Chondrocyte (in vitro differentiated cells): ENCODE measurements around the gene PDZD2. TPM values are rescaled to one million over a fixed set of nuclear protein-coding genes. Genes with fewer than 3 reads are reported as not detected.

Experiments used
- DNase-seq: peaks from one replicate; pipeline ENCODE4 v3.0.0; 2021; ENCODE audit warnings: mixed read lengths, low spot score
- H3K27ac Mint-ChIP-seq: one replicate; pipeline ENCODE4 v1.8.0; 2021; ENCODE audit warnings: mild to moderate bottlenecking, moderate library complexity, mixed read lengths; ENCODE audit not compliant: unreplicated experiment
- H3K27me3 Mint-ChIP-seq: 2 replicates; pipeline ENCODE4 v1.8.0; 2021; ENCODE audit warnings: low read depth, mixed read lengths
- H3K36me3 Mint-ChIP-seq: 2 replicates; pipeline ENCODE4 v1.8.0; 2021; ENCODE audit warnings: low read depth, mixed read lengths
- H3K4me1 Mint-ChIP-seq: 2 replicates; pipeline ENCODE4 v1.8.0; 2021; ENCODE audit warnings: low read depth, mild to moderate bottlenecking, mixed read lengths
- H3K4me3 Mint-ChIP-seq: one replicate; pipeline ENCODE4 v1.8.0; 2021; ENCODE audit warnings: mild to moderate bottlenecking, moderate library complexity, mixed read lengths; ENCODE audit not compliant: unreplicated experiment
- H3K9me3 Mint-ChIP-seq: 2 replicates; pipeline ENCODE4 v1.8.0; 2021; ENCODE audit warnings: low read depth, mixed read lengths
- CTCF ChIP-seq: fragments of 200-600 bp; sonication (generic); IDR thresholded peaks from 2 replicates; pipeline ENCODE4 v1.5.0; 2021; ENCODE audit warnings: antibody characterized with exemption, mild to moderate bottlenecking, moderate library complexity
- total RNA-seq: library from RNA; stranded (reverse); gene quantifications from 3 replicates; pipeline ENCODE4 v1.2.1, GENCODE V29; 2021

The PDZD2 gene
- total RNA-seq, 1 donor from 2014 or later = 30.9 TPM

- H3K4me1 Mint-ChIP-seq = peaks cover 26% of the 10 kb centered on the region
- TF ChIP-seq CTCF = no peak
- no peak overlapping the region for H3K4me3 Mint-ChIP-seq
- DNase-seq = no peak
- H3K9me3 Mint-ChIP-seq = no peaks in the 10 kb centered on the region
- no peaks in the 10 kb centered on the region for H3K27me3 Mint-ChIP-seq
- no peak overlapping the region for H3K27ac Mint-ChIP-seq
- no peaks in the 10 kb centered on the region for H3K36me3 Mint-ChIP-seq
These were observed 305.9 kb downstream of the PDZD2 start for GRCh38 chr5:31944684-31945445.

GRCh38 chr5:31948006-31948405 is 309.1 kb downstream of the PDZD2 start:
- Mint-ChIP-seq H3K27ac (peak overlapping the region; percentile 55), H3K4me1 (peaks cover 52% of the 10 kb centered on the region), H3K4me3 (no peak overlapping the region), H3K9me3 (peaks cover 5% of the 10 kb centered on the region), H3K36me3 (peaks cover 3% of the 10 kb centered on the region), H3K27me3 (no peaks in the 10 kb centered on the region)
- DNase-seq = no peak
- no peak for TF ChIP-seq CTCF

- H3K27ac Mint-ChIP-seq = peak overlapping the region; percentile 88
- H3K36me3 Mint-ChIP-seq = peaks cover 3% of the 10 kb centered on the region
- H3K27me3 Mint-ChIP-seq = no peaks in the 10 kb centered on the region
- peaks cover 6% of the 10 kb centered on the region for H3K9me3 Mint-ChIP-seq
- peak overlapping the region; percentile 31 for H3K4me3 Mint-ChIP-seq
- DNase-seq = no peak
- TF ChIP-seq CTCF = no peak
- peaks cover 73% of the 10 kb centered on the region for H3K4me1 Mint-ChIP-seq
These were observed 313.1 kb downstream of the PDZD2 start for GRCh38 chr5:31952067-31952466.

- Mint-ChIP-seq H3K36me3 (peaks cover 3% of the 10 kb centered on the region), H3K4me3 (no peak overlapping the region), H3K9me3 (peaks cover 6% of the 10 kb centered on the region), H3K27me3 (no peaks in the 10 kb centered on the region), H3K4me1 (peaks cover 57% of the 10 kb centered on the region), H3K27ac (peak overlapping the region; percentile 85)
- no peak for DNase-seq
- TF ChIP-seq CTCF = no peak
These were observed 315.2 kb downstream of the PDZD2 start for GRCh38 chr5:31954091-31954490.

GRCh38 chr5:31957151-31957550 is 318.2 kb downstream of the PDZD2 start:
- no peaks in the 10 kb centered on the region for H3K27me3 Mint-ChIP-seq
- peaks cover 2% of the 10 kb centered on the region for H3K36me3 Mint-ChIP-seq
- TF ChIP-seq CTCF = no peak
- no peak for DNase-seq
- no peak overlapping the region for H3K4me3 Mint-ChIP-seq
- peaks cover 2% of the 10 kb centered on the region for H3K9me3 Mint-ChIP-seq
- peaks cover 37% of the 10 kb centered on the region for H3K4me1 Mint-ChIP-seq
- H3K27ac Mint-ChIP-seq = no peak overlapping the region
